Measurements from ENCODE around the gene CFAP92.

Gene CFAP92

DNA sequence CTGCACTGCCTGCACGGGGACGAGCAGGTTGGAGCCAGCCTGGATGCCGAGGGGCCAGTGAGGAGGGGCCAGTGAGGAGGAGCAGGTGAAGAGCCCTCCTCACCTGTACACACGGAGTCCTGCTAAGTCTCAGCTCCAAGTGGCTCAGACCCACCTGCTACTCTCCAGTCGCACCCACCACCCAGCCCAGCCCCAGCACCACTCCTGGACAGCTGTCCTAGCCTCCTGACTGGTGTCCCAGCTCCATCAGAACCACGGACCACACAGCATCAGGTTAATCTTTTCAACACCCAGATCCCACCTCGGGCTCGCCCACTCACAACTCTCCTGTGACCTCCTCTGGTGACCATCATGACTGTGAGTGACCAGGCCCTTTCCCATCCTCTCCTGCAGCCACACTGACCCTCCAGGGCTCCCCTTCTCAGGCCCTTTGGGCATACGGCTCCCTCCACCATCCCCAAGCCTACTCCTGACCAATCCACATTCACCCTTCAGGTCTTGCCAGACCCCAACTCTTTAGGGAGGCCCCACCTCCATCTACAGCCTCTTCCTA, 21.0 kb upstream of the CFAP92 start:
- no peak for ATAC-seq
- TF ChIP-seq ISL1 (CRISPR knock-in tag; IDR thresholded peaks at IDR 0.05) (no peak), RARB (CRISPR knock-in tag; IDR thresholded peaks at IDR 0.05) (no peak), POU6F1 (CRISPR knock-in tag; IDR thresholded peaks at IDR 0.05; ENCODE audit: borderline replicate concordance, low read depth) (no peak), TOX (CRISPR knock-in tag; IDR thresholded peaks at IDR 0.05; ENCODE audit: borderline replicate concordance) (no peak), ZNF565 (CRISPR knock-in tag; conservative IDR thresholded peaks at IDR 0.05; ENCODE audit: low read depth) (no peak), ZC3H10 (CRISPR knock-in tag; IDR thresholded peaks at IDR 0.05) (no peak), ZNF8 (CRISPR knock-in tag; IDR thresholded peaks at IDR 0.05) (no peak), OSR1 (CRISPR knock-in tag; IDR thresholded peaks at IDR 0.05) (no peak), GLIS3 (CRISPR knock-in tag; IDR thresholded peaks at IDR 0.05) (no peak), ZFP30 (CRISPR knock-in tag; IDR thresholded peaks at IDR 0.05) (no peak), ARNTL (CRISPR knock-in tag; IDR thresholded peaks at IDR 0.05; ENCODE audit: borderline replicate concordance, low read depth) (no peak), CREB5 (CRISPR knock-in tag; IDR thresholded peaks at IDR 0.05; ENCODE audit: low read depth) (no peak), TCF4 (CRISPR knock-in tag; IDR thresholded peaks at IDR 0.05; ENCODE audit: borderline replicate concordance) (no peak)
- TF ChIP-seq, protein P1, sequence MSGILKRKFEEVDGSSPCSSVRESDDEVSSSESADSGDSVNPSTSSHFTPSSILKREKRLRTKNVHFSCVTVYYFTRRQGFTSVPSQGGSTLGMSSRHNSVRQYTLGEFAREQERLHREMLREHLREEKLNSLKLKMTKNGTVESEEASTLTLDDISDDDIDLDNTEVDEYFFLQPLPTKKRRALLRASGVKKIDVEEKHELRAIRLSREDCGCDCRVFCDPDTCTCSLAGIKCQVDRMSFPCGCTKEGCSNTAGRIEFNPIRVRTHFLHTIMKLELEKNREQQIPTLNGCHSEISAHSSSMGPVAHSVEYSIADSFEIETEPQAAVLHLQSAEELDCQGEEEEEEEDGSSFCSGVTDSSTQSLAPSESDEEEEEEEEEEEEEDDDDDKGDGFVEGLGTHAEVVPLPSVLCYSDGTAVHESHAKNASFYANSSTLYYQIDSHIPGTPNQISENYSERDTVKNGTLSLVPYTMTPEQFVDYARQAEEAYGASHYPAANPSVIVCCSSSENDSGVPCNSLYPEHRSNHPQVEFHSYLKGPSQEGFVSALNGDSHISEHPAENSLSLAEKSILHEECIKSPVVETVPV (CRISPR knock-in tag; IDR thresholded peaks at IDR 0.05) = no peak

DNA sequence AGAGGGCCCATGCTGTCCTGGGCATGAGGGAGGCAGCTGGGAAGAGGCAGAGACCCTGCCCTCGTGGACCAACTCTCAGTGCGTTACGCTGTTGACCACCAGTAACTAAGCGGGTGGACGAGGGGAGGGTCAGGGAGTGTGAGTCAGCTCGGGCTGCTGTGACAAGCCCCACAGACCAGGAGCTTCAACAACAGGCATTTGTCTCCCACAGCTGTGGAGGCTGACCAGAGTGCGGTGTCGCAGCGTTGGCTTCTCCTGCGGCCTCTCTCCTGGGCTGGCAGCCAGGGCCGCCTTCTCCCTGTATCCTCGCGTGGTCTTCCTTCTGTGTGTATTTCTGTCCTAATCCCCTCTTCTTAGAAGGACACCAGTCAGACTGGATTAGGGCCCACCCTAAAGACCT, 20.3 kb upstream of the CFAP92 start:
- no peak for ATAC-seq
- TF ChIP-seq ESRRG (CRISPR knock-in tag; IDR thresholded peaks at IDR 0.05) (no peak), ZNF565 (CRISPR knock-in tag; conservative IDR thresholded peaks at IDR 0.05; ENCODE audit: low read depth) (no peak), CREB5 (CRISPR knock-in tag; IDR thresholded peaks at IDR 0.05; ENCODE audit: low read depth) (no peak), POU6F1 (CRISPR knock-in tag; IDR thresholded peaks at IDR 0.05; ENCODE audit: borderline replicate concordance, low read depth) (no peak), ARNTL (CRISPR knock-in tag; IDR thresholded peaks at IDR 0.05; ENCODE audit: borderline replicate concordance, low read depth) (no peak), TOX (CRISPR knock-in tag; IDR thresholded peaks at IDR 0.05; ENCODE audit: borderline replicate concordance) (no peak), ZFP3 (CRISPR knock-in tag; IDR thresholded peaks at IDR 0.05) (no peak), ZNF8 (CRISPR knock-in tag; IDR thresholded peaks at IDR 0.05) (no peak), BACH2 (CRISPR knock-in tag; IDR thresholded peaks at IDR 0.05; ENCODE audit: borderline replicate concordance) (no peak), PPARA (CRISPR knock-in tag; IDR thresholded peaks at IDR 0.05; ENCODE audit: borderline replicate concordance) (no peak), GLIS3 (CRISPR knock-in tag; IDR thresholded peaks at IDR 0.05) (no peak)
- TF ChIP-seq, protein P2, sequence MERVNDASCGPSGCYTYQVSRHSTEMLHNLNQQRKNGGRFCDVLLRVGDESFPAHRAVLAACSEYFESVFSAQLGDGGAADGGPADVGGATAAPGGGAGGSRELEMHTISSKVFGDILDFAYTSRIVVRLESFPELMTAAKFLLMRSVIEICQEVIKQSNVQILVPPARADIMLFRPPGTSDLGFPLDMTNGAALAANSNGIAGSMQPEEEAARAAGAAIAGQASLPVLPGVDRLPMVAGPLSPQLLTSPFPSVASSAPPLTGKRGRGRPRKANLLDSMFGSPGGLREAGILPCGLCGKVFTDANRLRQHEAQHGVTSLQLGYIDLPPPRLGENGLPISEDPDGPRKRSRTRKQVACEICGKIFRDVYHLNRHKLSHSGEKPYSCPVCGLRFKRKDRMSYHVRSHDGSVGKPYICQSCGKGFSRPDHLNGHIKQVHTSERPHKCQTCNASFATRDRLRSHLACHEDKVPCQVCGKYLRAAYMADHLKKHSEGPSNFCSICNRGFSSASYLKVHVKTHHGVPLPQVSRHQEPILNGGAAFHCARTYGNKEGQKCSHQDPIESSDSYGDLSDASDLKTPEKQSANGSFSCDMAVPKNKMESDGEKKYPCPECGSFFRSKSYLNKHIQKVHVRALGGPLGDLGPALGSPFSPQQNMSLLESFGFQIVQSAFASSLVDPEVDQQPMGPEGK (CRISPR knock-in tag; IDR thresholded peaks at IDR 0.05; ENCODE audit: borderline replicate concordance) = no peak

DNA sequence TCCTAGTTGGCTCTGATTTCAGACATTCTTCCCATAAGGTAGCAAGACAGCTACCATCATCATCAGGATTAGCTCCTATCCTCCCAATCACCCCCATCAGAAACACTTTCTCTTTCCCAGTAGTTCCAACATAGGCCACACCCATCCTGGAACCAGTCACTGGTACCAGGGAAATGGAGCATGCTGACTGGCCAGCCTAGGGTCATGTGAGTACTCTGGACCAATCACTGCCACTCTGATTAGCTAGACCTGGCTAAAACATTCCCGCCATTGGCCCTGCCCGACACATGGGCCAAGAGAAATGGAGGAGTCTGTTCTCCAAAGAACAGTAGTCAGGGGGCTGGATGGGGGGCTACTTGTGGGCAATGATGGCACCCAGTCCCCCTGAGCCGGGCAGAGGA, 19.6 kb upstream of the CFAP92 start:
- ATAC-seq = peak; percentile 61
- no peak for TF ChIP-seq ZC3H10 (CRISPR knock-in tag; IDR thresholded peaks at IDR 0.05)
